ENCODE measurements around the gene RPS27. TPM values are rescaled to one million over a fixed set of nuclear protein-coding genes. Genes with fewer than 3 reads are reported as not detected.
A peak's percentile ranks its signal among the peaks of the same experiment; 100 is the strongest.

RPS27 gene
- total RNA-seq, 1 donor from 2014 or later, result 2,145 TPM

GRCh38 chr1:153945131-153945794 lies 45.3 kb upstream of the RPS27 start:
- Mint-ChIP-seq H3K27ac (peak overlapping the region; percentile 39), H3K4me3 (peak overlapping the region; percentile 78), H3K36me3 (peaks cover 5% of the 10 kb centered on the region), H3K27me3 (ENCODE audit: low read depth) (no peaks in the 10 kb centered on the region), H3K4me1 (peaks cover 13% of the 10 kb centered on the region), H3K9me3 (no peaks in the 10 kb centered on the region)
- no peak for DNase-seq (ENCODE audit: low spot score in 2 of 2, unreplicated experiment in 2 of 2)
- no peak for TF ChIP-seq CTCF (IDR thresholded peaks at IDR 0.05; ENCODE audit: unreplicated experiment)

DNA sequence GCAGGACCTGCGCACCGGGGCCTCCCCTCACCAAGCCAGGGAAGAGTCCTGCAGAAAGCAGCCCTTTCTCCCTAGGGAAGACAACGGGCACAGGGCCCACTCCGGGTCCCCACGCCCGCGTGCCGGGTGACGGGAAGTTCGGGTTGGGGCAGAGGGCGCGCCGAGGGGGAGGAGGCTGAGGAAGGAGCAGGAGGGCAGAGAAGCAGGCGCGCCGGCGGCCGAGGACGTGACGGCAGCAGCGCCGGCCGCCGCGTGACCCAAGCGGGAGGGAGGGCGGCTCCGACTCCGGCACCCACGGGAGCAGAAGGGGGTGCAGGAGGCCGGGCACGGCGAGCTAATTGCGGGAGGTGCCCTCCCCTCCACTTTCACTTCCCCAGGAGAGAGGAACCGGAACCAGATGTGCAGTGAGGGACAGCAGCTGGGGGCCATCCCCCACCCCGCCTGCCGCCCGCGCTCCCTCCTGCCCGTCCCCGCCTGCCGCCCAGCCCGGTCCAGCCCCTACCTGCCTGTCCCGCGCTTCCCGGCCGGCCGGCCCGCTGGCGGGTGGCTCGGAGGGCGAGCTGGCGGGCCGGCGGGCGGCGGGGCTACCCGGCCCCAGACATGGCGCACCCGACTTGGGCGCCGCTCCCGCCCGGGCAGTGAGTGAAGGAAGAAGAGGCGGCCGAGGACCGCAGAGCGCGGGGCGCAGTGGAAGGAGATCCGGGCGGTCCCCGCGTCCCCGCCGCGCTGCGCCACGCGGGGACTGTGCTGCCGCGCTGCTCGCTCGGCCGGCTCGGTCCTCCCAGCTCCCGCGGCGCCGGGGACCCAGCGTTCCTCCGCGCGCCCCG lies 44.6 kb upstream of the RPS27 start:
- Mint-ChIP-seq H3K36me3 (peaks cover 8% of the 10 kb centered on the region), H3K27me3 (ENCODE audit: low read depth) (no peaks in the 10 kb centered on the region), H3K4me3 (peak overlapping the region; percentile 78), H3K9me3 (no peaks in the 10 kb centered on the region), H3K4me1 (peaks cover 13% of the 10 kb centered on the region), H3K27ac (peak overlapping the region; percentile 39)
- DNase-seq (ENCODE audit: low spot score in 2 of 2, unreplicated experiment in 2 of 2), result peak in 1 of 2 experiments; percentile 66
- no peak for TF ChIP-seq CTCF (IDR thresholded peaks at IDR 0.05; ENCODE audit: unreplicated experiment)

DNA sequence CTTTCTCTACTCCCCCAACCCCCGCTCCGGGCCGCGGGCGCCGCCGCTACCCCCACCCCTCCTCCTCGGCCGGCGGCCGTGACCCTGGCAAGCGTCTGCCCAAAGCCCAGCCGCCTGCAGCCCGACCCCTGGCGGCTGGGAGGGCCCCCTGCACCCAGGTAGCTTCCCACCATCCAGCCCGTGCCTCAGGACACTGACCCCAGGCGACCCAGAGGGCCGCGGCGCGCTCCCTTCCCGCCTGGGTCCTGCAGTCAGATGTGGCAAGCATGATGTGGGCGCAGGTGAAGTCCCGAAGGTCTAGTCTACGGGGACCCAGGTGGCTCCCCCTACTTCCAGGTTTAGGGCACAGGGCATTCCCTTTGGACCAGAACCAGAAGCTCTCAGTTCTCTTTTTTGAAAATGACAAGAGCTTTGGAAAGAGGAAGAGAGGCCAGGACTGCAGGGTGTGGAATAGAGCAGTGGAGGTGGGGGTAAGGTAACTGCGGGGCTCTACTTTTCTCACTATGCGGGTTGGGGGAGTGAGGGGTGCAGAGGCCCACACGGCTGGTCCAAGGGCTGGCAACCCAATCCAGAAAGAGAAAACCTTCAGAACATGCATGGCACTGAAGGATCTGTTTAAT lies 43.8 kb upstream of the RPS27 start, which contains the start of gene DENND4B:
Gene DENND4B, minus strand, starts transcription at position 97 of the 620 bp plus-strand sequence. CDS start 2,344 bp downstream, outside the sequence.
- Mint-ChIP-seq H3K4me3 (peak within 1 kb of the TSS; percentile 78), H3K27ac (peak within 1 kb of the TSS; percentile 39), H3K4me1 (peaks cover 13% of the 10 kb centered on the region), H3K27me3 (ENCODE audit: low read depth) (no peaks in the 10 kb centered on the region), H3K9me3 (no peaks in the 10 kb centered on the region), H3K36me3 (peaks cover 8% of the 10 kb centered on the region)
- TF ChIP-seq CTCF (IDR thresholded peaks at IDR 0.05; ENCODE audit: unreplicated experiment), result peak; percentile 90
- DNase-seq (ENCODE audit: low spot score in 2 of 2, unreplicated experiment in 2 of 2), result peak; percentile 55 to 79

GRCh38 chr1:153951183-153951582 lies 39.4 kb upstream of the RPS27 start:
- no peak overlapping the region for H3K4me3 Mint-ChIP-seq
- H3K9me3 Mint-ChIP-seq, result no peaks in the 10 kb centered on the region
- H3K36me3 Mint-ChIP-seq, result peaks cover 8% of the 10 kb centered on the region

More at GRCh38 chr1:153951183-153951582, 39.4 kb upstream of the RPS27 start:
- no peak for TF ChIP-seq CTCF (IDR thresholded peaks at IDR 0.05; ENCODE audit: unreplicated experiment)
- DNase-seq (ENCODE audit: low spot score in 2 of 2, unreplicated experiment in 2 of 2), result no peak
- no peaks in the 10 kb centered on the region for H3K4me1 Mint-ChIP-seq
- H3K27me3 Mint-ChIP-seq (ENCODE audit: low read depth), result no peaks in the 10 kb centered on the region
- H3K27ac Mint-ChIP-seq, result no peak overlapping the region

All from mesothelial cell of epicardium (in vitro differentiated cells).